Karpas-422 (cell line): Measurements from ENCODE around the gene KCNQ5. TPM values are rescaled to one million over a fixed set of nuclear protein-coding genes. Genes with fewer than 3 reads are reported as not detected.

ENCODE experiments used
- DNase-seq: peaks from one replicate; pipeline ENCODE4 v3.0.0-alpha.2; 2015
- H2AFZ ChIP-seq: fragments of 200-600 bp; sonication (generic); 2 replicates; pipeline ENCODE4 v1.6.1; 2014; ENCODE audit warnings: antibody characterized with exemption, low read length, mixed read lengths
- H3K27ac ChIP-seq: fragments of 200-600 bp; sonication (generic); 2 replicates; pipeline ENCODE4 v1.5.1; 2014; ENCODE audit warnings: mild to moderate bottlenecking, low read length, moderate library complexity
- H3K27me3 ChIP-seq: fragments of 200-600 bp; sonication (generic); 2 replicates; pipeline ENCODE4 v1.6.1; 2014; ENCODE audit warnings: low read length, mixed read lengths
- H3K36me3 ChIP-seq: fragments of 200-600 bp; sonication (generic); 2 replicates; pipeline ENCODE4 v1.6.1; 2014; ENCODE audit warnings: low read length, mixed read lengths; ENCODE audit not compliant: insufficient read depth
- H3K4me1 ChIP-seq: fragments of 200-600 bp; sonication (generic); 2 replicates; pipeline ENCODE4 v1.6.1; 2014; ENCODE audit warnings: mild to moderate bottlenecking, low read length, mixed read lengths
- H3K4me2 ChIP-seq: fragments of 200-600 bp; sonication (generic); 2 replicates; pipeline ENCODE4 v1.6.1; 2014; ENCODE audit warnings: low read length, low read depth, mild to moderate bottlenecking; ENCODE audit not compliant: poor library complexity, severe bottlenecking
- H3K4me3 ChIP-seq: fragments of 200-600 bp; sonication (generic); 2 replicates; pipeline ENCODE4 v1.5.1; 2014; ENCODE audit warnings: mild to moderate bottlenecking, antibody characterized with exemption, low read length, mixed read lengths
- H3K79me2 ChIP-seq: fragments of 200-600 bp; sonication (generic); 2 replicates; pipeline ENCODE4 v1.6.1; 2014; ENCODE audit warnings: mild to moderate bottlenecking, low read length, mixed read lengths
- H3K9ac ChIP-seq: fragments of 200-600 bp; sonication (generic); 2 replicates; pipeline ENCODE4 v1.6.0; 2014; ENCODE audit warnings: low read length
- H3K9me2 ChIP-seq: fragments of 200-600 bp; sonication (generic), shearing (Covaris generic); replicated peaks from 2 replicates; pipeline ENCODE4 v1.6.0; 2014; ENCODE audit warnings: mild to moderate bottlenecking, low read length, moderate library complexity; ENCODE audit not compliant: insufficient read depth
- H3K9me3 ChIP-seq: fragments of 300-700, 200-600 bp; sonication (generic); 2 replicates; pipeline ENCODE4 v1.6.1; 2014; ENCODE audit warnings: low read length, mixed read lengths
- H4K20me1 ChIP-seq: fragments of 200-600 bp; sonication (generic); 2 replicates; pipeline ENCODE4 v1.6.1; 2014; ENCODE audit warnings: mild to moderate bottlenecking, antibody characterized with exemption, low read length, low read depth; ENCODE audit not compliant: insufficient read depth
- total RNA-seq: library from RNA; depleted of rRNA; stranded (reverse); fragments of >200 nt; shearing (Covaris generic); gene quantifications from 2 replicates; pipeline ENCODE4 v1.2.3, GENCODE V29; 2014; ENCODE audit warnings: low replicate concordance

Gene KCNQ5
- total RNA-seq, 1 experiment from 2014 or later: 50.5 TPM

DNA sequence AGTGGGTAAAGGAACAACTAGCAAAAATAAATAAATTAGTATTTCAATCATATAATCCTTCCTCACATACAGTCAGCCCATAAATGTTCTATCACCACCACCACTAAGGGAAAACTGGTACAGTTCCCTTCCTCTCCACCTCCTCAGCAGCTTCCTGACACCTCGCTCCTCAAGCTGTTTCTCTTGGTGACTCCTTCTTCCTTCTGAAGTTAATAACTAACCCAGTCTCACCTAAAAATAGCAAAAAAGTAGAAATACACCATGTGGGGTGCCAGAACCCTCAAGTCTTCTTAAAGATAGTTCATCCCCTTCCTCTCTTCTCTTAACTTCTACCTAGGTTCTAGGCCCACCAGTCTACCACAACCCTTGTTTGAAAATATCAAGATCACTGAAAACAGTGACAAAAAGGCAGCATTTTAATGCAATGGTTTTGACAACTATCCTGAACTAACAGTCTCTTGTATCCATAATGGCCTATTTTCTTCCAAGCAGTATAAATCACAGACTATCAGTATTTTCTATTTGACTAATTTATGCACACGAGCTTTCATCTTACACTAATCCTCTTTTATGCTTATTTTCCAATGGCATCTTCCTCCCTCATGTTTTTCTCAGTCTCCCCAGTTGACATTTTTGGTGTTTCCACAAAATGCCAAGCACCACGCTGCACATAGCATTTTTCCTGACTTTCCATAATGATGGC is 518.0 kb downstream of the KCNQ5 start:
- DNase-seq: no peak
- H3K79me2 ChIP-seq: no peaks in the 10 kb centered on the region
- no peak overlapping the region for H2AFZ ChIP-seq
- H3K9ac ChIP-seq: no peak overlapping the region
- peaks cover under 1% of the 10 kb centered on the region for H3K36me3 ChIP-seq
- no peaks in the 10 kb centered on the region for H3K9me2 ChIP-seq
- no peaks in the 10 kb centered on the region for H3K27me3 ChIP-seq
- H3K27ac ChIP-seq: no peak overlapping the region
- H3K4me3 ChIP-seq: no peak overlapping the region
- H3K4me1 ChIP-seq: no peaks in the 10 kb centered on the region
- no peak overlapping the region for H3K4me2 ChIP-seq
- H3K9me3 ChIP-seq: no peaks in the 10 kb centered on the region
- no peaks in the 10 kb centered on the region for H4K20me1 ChIP-seq

DNA sequence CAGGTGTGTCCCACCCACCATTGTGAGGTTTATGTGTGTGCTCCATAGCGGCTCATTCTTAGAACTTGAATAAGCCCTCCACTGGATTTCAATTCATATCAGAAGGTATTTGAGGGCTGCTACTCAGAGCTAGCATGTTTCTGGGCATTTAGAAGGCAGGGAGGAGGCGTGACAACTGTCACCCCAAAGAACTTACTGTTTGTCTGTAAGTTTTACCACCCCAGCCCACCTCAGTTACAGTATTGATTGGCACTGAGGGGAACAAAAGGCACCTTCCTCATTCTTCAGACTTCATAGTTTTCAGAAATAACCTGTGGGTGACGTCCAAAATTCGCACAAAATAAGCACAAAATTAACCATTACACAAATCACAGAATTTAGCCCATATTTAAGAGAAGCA is 521.7 kb downstream of the KCNQ5 start:
- no peaks in the 10 kb centered on the region; the same call in 1 of the 2 replicates for H3K36me3 ChIP-seq
- H4K20me1 ChIP-seq: no peaks in the 10 kb centered on the region
- H3K9me3 ChIP-seq: no peaks in the 10 kb centered on the region
- H2AFZ ChIP-seq: no peak overlapping the region
- DNase-seq: no peak
- H3K27ac ChIP-seq: no peak overlapping the region
- no peaks in the 10 kb centered on the region for H3K4me1 ChIP-seq
- H3K27me3 ChIP-seq: no peaks in the 10 kb centered on the region
- no peak overlapping the region for H3K4me2 ChIP-seq
- no peaks in the 10 kb centered on the region for H3K79me2 ChIP-seq
- H3K9me2 ChIP-seq: no peaks in the 10 kb centered on the region
- no peak overlapping the region for H3K4me3 ChIP-seq
- H3K9ac ChIP-seq: no peak overlapping the region

DNA sequence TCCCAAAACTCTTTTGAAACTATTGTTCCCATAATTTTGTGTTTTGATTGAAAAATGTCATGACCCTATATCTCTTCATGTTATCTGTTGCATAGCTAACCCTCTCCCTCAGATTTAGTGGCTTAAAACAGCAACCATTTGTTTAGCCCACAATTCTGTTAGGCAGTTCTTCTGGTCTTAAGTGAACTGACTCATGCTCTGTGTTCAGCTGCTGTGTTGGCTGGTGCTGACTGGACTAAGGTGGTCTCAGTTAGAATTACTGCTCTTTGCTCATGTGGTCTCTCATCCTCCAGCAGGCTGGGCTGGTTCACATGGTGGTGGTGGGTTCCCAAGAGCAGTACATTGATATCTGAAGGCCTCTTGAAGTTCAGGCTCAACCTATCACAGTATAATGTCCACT is 522.7 kb downstream of the KCNQ5 start:
- Histone ChIP-seq H3K36me3 (no peaks in the 10 kb centered on the region; the same call in 1 of the 2 replicates), H3K9ac (no peak overlapping the region), H2AFZ (no peak overlapping the region), H3K27me3 (no peaks in the 10 kb centered on the region), H3K9me3 (no peaks in the 10 kb centered on the region), H3K27ac (no peak overlapping the region), H3K4me1 (no peaks in the 10 kb centered on the region), H3K9me2 (no peaks in the 10 kb centered on the region), H3K4me2 (no peak overlapping the region), H3K4me3 (no peak overlapping the region), H4K20me1 (no peaks in the 10 kb centered on the region), H3K79me2 (no peaks in the 10 kb centered on the region)
- no peak for DNase-seq

DNA sequence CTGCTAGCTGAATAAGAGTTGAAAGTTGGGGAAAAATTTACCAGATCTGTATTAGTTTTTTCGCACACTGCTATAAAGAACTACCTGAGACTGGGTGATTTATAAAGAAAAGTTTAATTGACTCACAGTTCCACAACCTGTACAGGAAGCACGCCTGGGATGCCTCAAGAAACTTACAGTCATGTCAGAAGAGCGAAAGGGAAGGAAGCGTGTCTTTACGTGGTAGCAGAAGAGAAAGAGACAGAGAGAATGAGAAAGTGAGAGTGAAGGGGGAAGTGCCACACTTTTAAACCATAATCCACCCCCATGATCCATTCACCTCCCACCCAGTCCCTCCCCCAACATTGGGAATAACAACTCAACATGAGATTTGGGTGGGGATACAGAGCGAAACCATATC is 523.8 kb downstream of the KCNQ5 start:
- no peaks in the 10 kb centered on the region for H3K4me1 ChIP-seq
- H3K9ac ChIP-seq: no peak overlapping the region
- no peak overlapping the region for H3K27ac ChIP-seq
- no peaks in the 10 kb centered on the region for H3K27me3 ChIP-seq
- H4K20me1 ChIP-seq: no peaks in the 10 kb centered on the region
- DNase-seq: no peak
- H3K9me2 ChIP-seq: no peaks in the 10 kb centered on the region
- H3K4me2 ChIP-seq: no peak overlapping the region
- H3K36me3 ChIP-seq: no peaks in the 10 kb centered on the region; the same call in 1 of the 2 replicates
- no peak overlapping the region for H2AFZ ChIP-seq
- no peaks in the 10 kb centered on the region for H3K9me3 ChIP-seq
- no peaks in the 10 kb centered on the region for H3K79me2 ChIP-seq
- H3K4me3 ChIP-seq: no peak overlapping the region

DNA sequence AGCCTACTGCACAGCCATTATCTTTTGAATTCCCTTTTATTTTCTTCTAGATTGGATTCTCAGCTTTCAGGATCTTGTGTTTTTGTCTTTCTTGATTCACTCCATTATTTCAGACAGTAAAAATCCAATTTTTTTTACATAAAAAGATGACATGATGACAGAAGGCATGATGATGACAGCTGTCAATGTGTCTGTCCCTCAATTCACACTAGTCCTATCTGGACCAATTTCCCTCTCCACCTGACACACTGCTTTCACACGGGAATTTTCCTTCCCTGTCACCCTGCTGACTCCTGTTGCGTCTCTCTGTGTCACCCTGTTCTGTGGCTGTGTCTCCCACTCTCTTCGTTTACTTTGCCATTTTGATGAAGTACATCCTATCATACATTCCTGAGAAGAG is 529.9 kb downstream of the KCNQ5 start:
- no peak for DNase-seq
- Histone ChIP-seq H3K9me3 (no peaks in the 10 kb centered on the region), H2AFZ (no peak overlapping the region), H3K27ac (no peak overlapping the region), H4K20me1 (no peaks in the 10 kb centered on the region), H3K9me2 (no peaks in the 10 kb centered on the region), H3K4me1 (peaks cover 21% of the 10 kb centered on the region), H3K4me2 (peak overlapping the region; percentile 3), H3K4me3 (no peak overlapping the region), H3K27me3 (no peaks in the 10 kb centered on the region), H3K36me3 (no peaks in the 10 kb centered on the region), H3K79me2 (no peaks in the 10 kb centered on the region), H3K9ac (no peak overlapping the region)

DNA sequence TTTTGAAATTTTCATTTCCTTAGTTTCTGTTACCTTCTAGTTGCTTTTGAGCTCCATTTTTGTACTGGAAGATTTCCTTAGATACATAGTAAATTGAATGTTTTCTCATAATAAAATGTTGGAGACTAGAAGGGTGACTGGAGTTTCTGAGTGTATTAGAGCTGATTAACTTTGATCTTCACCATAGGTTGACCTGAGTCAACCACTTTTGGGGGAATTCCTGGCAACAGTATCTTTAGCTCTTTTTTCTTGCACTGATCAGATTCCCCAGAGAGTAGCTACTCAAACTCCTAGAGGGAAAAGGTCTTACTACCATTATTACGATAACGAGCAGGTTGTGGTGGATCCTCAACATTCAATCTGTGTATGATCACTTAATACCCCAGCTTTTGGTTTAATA is 530.7 kb downstream of the KCNQ5 start:
- no peak for DNase-seq
- peaks cover 21% of the 10 kb centered on the region for H3K4me1 ChIP-seq
- no peaks in the 10 kb centered on the region for H3K9me2 ChIP-seq
- no peak overlapping the region for H2AFZ ChIP-seq
- H3K27ac ChIP-seq: no peak overlapping the region
- H3K27me3 ChIP-seq: no peaks in the 10 kb centered on the region
- no peaks in the 10 kb centered on the region for H3K36me3 ChIP-seq
- H3K4me3 ChIP-seq: no peak overlapping the region
- H4K20me1 ChIP-seq: no peaks in the 10 kb centered on the region
- no peak overlapping the region for H3K9ac ChIP-seq
- no peaks in the 10 kb centered on the region for H3K9me3 ChIP-seq
- no peaks in the 10 kb centered on the region for H3K79me2 ChIP-seq
- no peak overlapping the region for H3K4me2 ChIP-seq

DNA sequence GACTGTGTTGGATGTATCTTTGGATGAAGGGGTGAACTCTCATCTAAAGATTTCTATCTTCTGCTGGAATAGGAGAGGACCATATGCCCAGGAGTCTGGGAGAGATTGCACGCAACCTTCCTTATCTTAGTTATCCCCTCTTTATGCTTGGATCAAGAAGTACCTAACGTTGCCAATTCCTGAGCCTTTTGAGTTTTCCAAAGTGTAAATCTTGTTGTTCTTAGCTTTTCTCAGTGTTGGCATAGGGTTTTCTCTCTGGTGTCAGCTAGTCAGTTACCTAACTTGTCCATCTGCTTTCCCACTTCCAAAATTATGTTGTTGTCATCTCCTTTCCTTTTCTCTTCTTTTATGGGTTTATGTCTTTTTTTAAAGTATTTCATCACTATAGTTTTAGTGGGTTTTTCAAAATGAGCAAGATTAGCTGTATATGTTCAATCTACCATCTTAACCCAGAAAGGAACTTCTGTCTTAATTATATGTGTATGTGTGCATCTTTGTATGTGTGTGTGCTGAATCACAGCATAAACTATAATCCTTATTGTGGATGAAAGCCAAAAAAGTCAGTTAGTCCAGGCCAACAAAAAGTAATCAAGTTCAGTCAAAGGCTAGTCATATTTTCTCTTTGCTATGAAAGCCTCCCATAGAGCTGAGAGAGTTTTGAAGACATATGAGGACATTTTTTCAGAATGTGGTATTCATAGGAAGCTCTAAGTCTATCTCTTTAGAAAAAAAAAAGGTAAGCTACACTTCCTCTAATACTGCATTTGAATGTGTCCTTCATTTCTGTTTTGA is 531.3 kb downstream of the KCNQ5 start:
- Histone ChIP-seq H3K4me3 (no peak overlapping the region), H3K36me3 (no peaks in the 10 kb centered on the region), H3K4me1 (peaks cover 21% of the 10 kb centered on the region), H3K79me2 (no peaks in the 10 kb centered on the region), H3K4me2 (no peak overlapping the region), H3K27me3 (no peaks in the 10 kb centered on the region), H3K9me2 (no peaks in the 10 kb centered on the region), H4K20me1 (no peaks in the 10 kb centered on the region), H3K9ac (no peak overlapping the region), H2AFZ (no peak overlapping the region), H3K27ac (no peak overlapping the region), H3K9me3 (no peaks in the 10 kb centered on the region)
- DNase-seq: no peak

DNA sequence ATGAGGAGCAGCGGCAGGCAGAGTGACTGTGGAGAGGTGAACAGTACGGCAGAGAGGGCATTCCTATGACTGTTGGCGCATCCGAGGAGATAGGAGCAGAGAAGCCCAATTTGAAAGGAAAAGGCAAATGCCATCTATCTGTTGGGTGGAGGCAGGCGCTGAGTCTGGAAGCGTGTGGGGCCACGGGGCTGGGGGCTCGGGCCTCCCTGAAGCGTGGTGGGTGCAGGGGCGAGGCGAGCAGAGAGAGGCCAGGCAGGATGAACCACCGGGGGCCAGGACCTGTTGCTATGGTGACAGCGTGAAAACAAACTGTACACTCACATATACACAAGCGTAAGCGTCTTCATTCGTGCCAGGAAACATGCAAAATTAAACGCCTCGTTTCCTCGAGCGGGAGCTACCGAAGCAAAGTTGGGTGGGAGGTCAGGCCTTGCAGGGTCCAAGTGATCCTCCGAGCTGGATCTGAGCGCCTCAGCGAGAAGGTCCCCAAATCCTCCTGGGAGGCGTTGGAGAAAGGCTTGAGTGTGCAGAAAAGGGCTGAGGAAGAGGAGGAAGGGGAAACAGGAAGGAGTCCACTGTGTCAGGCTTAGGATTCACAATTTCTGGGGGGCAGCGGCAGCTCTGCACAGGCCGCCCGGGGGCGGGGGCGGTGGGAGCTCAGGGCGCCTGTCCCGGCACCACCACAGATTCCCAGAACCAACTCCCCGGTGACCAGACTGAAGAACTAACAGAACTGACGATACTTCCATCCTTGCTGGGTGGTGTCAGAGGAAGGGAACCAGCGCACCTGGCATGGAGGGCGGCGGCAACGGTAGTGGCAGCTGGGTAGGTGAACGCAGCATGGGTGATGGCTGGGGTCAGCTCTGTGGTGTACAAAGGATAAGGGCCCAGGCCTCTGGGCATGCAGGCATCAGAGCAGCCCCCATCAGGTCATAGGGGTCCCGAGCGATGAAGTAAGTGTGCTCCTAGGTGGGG is 535.2 kb downstream of the KCNQ5 start:
- no peak overlapping the region for H3K4me3 ChIP-seq
- H4K20me1 ChIP-seq: no peaks in the 10 kb centered on the region

More for the DNA sequence above, 535.2 kb downstream of the KCNQ5 start:
- H2AFZ ChIP-seq: no peak overlapping the region
- no peaks in the 10 kb centered on the region for H3K9me2 ChIP-seq
- no peak for DNase-seq
- no peaks in the 10 kb centered on the region for H3K9me3 ChIP-seq
- H3K36me3 ChIP-seq: no peaks in the 10 kb centered on the region
- H3K27ac ChIP-seq: no peak overlapping the region
- no peak overlapping the region for H3K9ac ChIP-seq
- H3K27me3 ChIP-seq: no peaks in the 10 kb centered on the region
- no peak overlapping the region for H3K4me2 ChIP-seq
- peaks cover 9% of the 10 kb centered on the region for H3K4me1 ChIP-seq
- no peaks in the 10 kb centered on the region for H3K79me2 ChIP-seq
